GM18868 (cell line): ENCODE data around the gene CLCN6.

Source experiments
- ATAC-seq: cut with Tn5 transposase; IDR thresholded peaks from one replicate; pipeline ENCODE4 v1.9.1; 2021; ENCODE audit warnings: mild to moderate bottlenecking, moderate library complexity; ENCODE audit not compliant: unreplicated experiment

The CLCN6 gene

GRCh38 chr1:11823366-11824137 lies 17.6 kb downstream of the CLCN6 start:
- ATAC-seq, result no peak

GRCh38 chr1:11825131-11825530 lies 19.1 kb downstream of the CLCN6 start:
- no peak for ATAC-seq

- no peak for ATAC-seq
Observed at GRCh38 chr1:11826946-11827345, 21.0 kb downstream of the CLCN6 start.

GRCh38 chr1:11828511-11828910 lies 22.5 kb downstream of the CLCN6 start:
- no peak for ATAC-seq

- ATAC-seq, result no peak
Observed at GRCh38 chr1:11831945-11832725, 26.1 kb downstream of the CLCN6 start.

- no peak for ATAC-seq
Observed at GRCh38 chr1:11833497-11833896, 27.5 kb downstream of the CLCN6 start.

GRCh38 chr1:11833900-11834299 lies 27.9 kb downstream of the CLCN6 start:
- ATAC-seq, result no peak

- no peak for ATAC-seq
Observed at GRCh38 chr1:11835441-11836225, 29.6 kb downstream of the CLCN6 start.

- no peak for ATAC-seq
Observed at GRCh38 chr1:11836955-11837766, 31.2 kb downstream of the CLCN6 start.

GRCh38 chr1:11837767-11838348 lies 31.9 kb downstream of the CLCN6 start:
- no peak for ATAC-seq

GRCh38 chr1:11838349-11839272 lies 32.6 kb downstream of the CLCN6 start:
- ATAC-seq, result no peak

- ATAC-seq, result no peak
Observed at GRCh38 chr1:11839727-11840705, 34.0 kb downstream of the CLCN6 start.

GRCh38 chr1:11841245-11842153 lies 35.5 kb downstream of the CLCN6 start:
- no peak for ATAC-seq

- ATAC-seq, result peak; percentile 60
Observed at GRCh38 chr1:11842154-11843041, 36.4 kb downstream of the CLCN6 start.

GRCh38 chr1:11845641-11846335 lies 39.8 kb downstream of the CLCN6 start:
- no peak for ATAC-seq
